GM19351 (cell line): Measurements from ENCODE around the gene STK10.

ENCODE experiments used
- ATAC-seq: cut with Tn5 transposase; IDR thresholded peaks from one replicate; pipeline ENCODE4 v1.9.1; 2021; ENCODE audit warnings: mild to moderate bottlenecking, moderate library complexity; ENCODE audit not compliant: unreplicated experiment

Gene STK10

GRCh38 chr5:172111852-172112225 is 76.2 kb downstream of the STK10 start:
- ATAC-seq = no peak

- ATAC-seq = peak; percentile 76
Observed at GRCh38 chr5:172110921-172111851, 76.8 kb downstream of the STK10 start.

GRCh38 chr5:172110260-172110815 is 77.7 kb downstream of the STK10 start:
- ATAC-seq = no peak

- no peak for ATAC-seq
Observed at GRCh38 chr5:172109749-172110148, 78.3 kb downstream of the STK10 start.

- no peak for ATAC-seq
Observed at GRCh38 chr5:172107571-172107970, 80.5 kb downstream of the STK10 start.

GRCh38 chr5:172106511-172107356 is 81.3 kb downstream of the STK10 start:
- ATAC-seq = no peak

- ATAC-seq = no peak
Observed at GRCh38 chr5:172105811-172106210, 82.2 kb downstream of the STK10 start.

GRCh38 chr5:172104801-172105701 is 83.0 kb downstream of the STK10 start:
- no peak for ATAC-seq

- no peak for ATAC-seq
Observed at GRCh38 chr5:172104021-172104420, 84.0 kb downstream of the STK10 start.

GRCh38 chr5:172102913-172103626 is 85.0 kb downstream of the STK10 start:
- no peak for ATAC-seq

GRCh38 chr5:172102218-172102870 is 85.7 kb downstream of the STK10 start:
- no peak for ATAC-seq

GRCh38 chr5:172101547-172102217 is 86.3 kb downstream of the STK10 start:
- ATAC-seq = no peak

- ATAC-seq = no peak
Observed at GRCh38 chr5:172098883-172099282, 89.1 kb downstream of the STK10 start.

- ATAC-seq = no peak
Observed at GRCh38 chr5:172098046-172098445, 90.0 kb downstream of the STK10 start.

GRCh38 chr5:172097356-172097755 is 90.7 kb downstream of the STK10 start:
- no peak for ATAC-seq

- no peak for ATAC-seq
Observed at GRCh38 chr5:172096207-172096940, 91.7 kb downstream of the STK10 start.

GRCh38 chr5:172095368-172096206 is 92.4 kb downstream of the STK10 start:
- ATAC-seq = no peak
